HG03103 (cell line): Measurements from ENCODE around the gene ARGFX.
"Not testable (repeated sequence)": the region's sequence is repeated elsewhere in the genome, so short reads cannot be mapped to it uniquely, and the experiment has no call there.

ENCODE experiments used
- ATAC-seq: cut with Tn5 transposase; IDR thresholded peaks from one replicate; pipeline ENCODE4 v1.9.1; 2021; ENCODE audit warnings: low read depth; ENCODE audit not compliant: unreplicated experiment

ARGFX gene

DNA sequence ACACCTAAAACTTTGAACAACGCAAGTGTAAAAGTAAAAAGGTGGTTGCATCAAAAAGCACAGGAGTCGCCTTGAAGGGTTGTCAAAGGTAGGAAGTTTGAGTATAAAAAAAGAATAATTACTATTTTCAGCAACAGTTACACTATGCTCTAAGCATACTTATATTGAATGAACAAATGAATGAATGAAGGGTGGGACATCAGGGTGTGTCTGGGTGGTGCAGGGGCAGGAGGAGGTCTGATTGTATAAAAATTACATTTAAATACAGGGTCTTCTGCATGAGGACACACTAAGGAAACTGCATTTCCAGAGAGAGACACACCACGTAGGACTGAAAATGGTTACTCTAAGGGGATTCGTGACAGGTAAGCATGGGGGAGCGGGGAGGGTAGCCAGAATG, at the start of gene ARGFX:
Gene ARGFX, plus strand, starts transcription at position 301 of the 400 bp plus-strand sequence. CDS start 2,765 bp downstream, outside the sequence.
- no peak for ATAC-seq

DNA sequence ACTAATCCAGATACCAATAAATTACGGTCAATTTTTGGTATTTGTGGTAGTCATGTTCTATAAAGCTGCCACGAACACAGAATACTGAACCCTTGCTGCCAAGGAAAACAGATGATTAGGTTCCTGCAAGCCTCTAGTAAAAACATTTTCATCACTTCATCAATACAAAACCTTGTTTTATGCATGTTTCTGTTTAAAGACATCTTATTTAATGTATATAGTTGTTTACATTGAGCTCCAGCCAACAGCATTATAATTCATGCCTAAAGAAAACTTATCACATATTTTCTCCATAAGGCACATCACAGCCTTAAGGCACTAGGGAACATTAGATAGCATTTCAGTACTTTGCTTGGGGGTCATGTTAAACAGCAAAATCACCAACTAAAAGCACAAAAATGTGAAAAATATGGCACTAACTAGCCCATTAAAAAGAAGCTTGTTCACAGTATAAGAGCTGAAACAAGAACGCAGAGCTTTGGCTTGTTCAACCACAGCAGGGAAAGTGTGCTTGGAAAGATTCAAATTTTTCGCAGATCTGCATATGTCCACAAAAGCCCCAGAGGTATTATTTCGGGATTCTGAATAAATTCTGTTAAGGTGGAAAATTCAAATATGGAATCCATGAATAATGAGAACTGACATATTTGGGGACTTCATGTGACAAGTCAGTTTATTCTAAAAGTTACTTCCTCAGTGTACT, 49.6 kb upstream of the ARGFX start:
- no peak for ATAC-seq

DNA sequence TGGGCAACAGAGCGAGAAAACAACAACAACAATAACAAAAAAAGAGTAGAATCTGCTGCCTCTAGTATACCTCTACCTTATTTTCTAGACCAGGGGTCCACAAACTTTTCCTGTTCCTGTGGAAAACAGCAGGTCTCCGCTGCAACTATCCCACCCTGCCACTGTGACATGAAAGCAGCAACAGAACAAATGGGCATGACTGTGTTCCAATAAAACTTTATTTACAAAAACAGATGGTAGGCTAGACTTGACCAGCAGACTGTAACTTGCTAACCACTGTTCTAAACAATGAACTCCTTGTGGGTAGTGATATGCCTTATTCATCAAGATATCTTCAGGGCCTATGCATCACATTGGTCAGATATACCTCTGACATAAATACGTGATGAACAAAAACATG, 47.2 kb upstream of the ARGFX start:
- no peak for ATAC-seq

DNA sequence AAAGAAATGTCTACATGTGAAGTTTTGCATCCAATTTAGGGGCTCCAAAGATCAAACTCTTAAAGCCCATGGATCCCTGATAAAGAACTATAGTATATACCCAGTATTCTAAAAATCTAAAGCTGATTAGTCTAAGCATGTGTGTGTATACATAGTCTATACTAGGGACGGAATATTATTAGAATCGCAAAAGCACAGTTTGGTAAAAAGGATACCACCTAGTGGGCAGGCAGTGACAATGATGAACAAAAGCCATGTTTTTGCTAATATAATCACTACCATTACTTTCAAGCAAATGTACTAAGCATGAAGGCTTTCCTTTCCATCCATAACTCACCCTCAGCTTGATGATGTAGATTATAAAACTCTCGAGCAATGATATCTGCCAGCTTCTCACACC, 38.4 kb upstream of the ARGFX start:
- ATAC-seq, result no peak

DNA sequence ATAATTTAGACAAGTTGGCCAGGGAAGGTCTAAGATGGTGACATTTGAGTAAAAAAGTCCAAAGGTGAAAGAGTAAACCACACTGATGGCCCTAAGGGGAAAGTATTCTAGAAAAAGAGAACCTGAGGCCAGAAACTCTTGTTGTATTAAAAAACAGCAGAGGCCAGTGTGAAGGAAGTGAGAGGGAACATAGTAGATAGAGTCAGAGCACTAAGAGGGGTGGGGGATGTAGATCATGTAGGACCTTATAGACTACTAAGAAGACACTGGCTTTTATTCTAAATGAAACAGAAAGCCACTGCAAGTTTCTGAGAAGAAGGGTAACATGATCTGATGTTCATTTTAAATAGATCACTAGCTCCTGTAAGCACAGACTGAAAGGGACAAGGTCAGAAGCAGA, 36.5 kb upstream of the ARGFX start:
- no peak for ATAC-seq

DNA sequence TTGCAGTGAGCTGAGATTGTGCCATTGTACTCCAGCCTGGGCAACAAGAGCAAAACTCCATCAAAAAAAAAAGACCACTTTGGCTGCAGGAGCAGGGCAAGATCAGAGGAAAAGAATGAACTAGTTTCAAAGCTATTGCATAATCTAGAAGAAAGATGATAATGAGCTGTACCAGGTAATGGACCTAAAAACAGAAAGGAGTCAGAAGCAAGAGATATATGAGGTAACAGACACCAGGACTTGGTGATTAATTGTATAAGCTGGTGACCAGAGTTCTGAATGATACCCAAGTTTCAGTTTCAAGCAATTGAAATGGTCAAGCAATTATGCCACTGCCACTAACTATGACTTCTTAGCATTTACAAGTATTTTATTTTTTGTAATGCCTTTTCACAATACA, 24.8 kb upstream of the ARGFX start:
- no peak for ATAC-seq

DNA sequence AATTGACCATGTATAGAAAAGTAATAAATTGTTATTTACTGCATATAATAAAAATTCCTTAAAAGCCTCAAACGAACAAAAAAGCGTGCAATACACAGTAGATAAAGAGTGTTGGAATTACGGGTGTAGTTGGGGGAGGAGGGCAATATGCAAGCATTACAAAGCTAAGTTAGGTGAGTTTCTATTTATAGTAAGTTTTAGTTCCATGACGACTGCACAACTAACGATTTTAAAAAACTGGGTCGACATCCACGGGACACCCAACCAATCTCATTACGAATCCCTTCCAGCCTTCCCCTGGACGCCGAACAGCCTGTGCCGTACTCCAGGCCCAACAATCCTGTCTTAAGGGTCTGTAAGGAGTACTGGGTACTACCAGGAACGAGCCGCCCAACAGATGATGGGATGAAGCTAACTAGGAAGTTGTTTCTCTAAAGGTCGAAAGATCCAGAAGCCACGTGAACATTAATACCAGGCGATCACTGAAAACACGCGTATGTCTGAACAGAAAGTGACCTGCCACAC, 22.6 kb upstream of the ARGFX start:
- ATAC-seq, result no peak

DNA sequence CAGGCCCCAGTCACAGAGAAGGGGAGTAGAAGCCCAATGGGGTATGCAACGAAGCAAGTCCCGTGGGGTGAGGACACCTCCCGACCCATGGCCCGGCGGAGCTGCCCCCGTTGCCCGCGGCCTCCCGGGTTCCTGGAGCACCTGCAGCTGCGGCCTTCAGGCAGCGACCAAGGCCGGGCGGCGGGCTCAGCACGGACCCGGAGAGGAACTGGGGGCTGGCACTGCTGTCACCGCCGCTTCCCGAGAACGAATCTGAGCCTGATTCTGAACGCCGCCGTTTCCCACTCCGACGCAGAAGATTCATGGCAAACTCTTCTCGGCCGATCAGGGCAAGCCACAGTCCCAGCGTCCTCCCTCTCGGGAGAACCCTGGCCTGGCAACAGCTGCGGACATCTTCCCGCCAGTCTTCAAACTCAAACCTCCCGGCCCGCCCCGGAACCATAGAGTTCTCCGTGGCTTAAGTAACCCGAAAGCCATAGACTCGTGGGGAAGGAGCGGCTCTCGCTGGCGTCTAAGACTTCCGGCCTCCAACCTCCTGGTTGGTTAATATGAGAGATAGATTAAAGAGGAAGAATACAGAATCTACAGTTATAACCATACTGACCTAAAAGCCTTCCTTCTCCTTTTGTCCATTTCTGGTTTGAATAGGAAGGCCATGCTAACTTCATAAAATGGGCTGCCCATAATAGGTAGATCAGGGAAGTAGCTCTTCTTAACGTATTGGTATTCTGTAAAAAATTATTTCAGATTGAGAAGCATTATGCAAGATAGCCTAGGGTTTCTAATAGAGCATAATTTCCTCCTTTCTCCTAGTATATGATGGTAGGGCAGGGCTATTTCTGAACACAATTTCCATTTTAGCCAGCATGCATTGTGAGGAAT, 21.9 kb upstream of the ARGFX start, which contains the start of gene POLQ:
Gene POLQ, minus strand, starts transcription at position 415 of the 882 bp plus-strand sequence. Its CDS starts 111 bp downstream, at position 304.
- peak; percentile 83 for ATAC-seq

DNA sequence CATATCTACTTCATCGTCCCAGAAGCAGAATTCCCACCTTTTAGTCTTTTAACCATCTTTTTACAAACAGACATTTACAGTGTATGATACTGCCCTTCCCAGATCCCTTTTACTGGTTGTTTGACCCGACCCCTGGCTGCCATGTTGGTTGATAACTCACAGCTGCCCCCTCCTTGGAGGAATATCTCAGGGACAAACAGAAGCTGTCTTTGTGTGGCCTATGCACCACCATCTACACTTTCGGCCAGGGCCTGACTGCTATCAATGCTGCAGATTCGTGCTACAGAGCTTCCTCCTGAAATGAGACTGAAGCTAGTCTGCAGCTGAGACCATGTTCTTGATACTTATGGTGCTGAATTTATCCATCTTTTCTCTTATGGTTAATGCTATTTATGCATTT, 15.4 kb upstream of the ARGFX start:
- ATAC-seq, result no peak

DNA sequence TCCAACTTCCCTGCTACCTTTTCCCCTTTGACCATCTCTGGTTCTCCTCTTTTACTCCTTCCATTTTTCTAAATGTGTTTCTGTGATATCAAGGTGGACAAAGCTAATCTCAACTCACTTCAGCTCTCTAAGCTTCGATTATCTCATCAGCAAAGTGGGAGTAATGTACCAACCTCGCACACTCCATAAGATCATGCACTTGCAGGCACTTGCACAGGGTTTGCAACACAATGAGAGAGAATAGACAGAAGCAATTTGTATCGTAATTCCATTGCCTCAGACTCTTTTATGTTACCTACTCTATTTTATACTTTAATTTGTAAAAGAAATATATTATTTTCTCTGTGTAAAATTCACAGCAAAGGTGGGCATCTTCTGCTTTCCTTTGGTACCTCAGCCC, 15.0 kb upstream of the ARGFX start:
- no peak for ATAC-seq

DNA sequence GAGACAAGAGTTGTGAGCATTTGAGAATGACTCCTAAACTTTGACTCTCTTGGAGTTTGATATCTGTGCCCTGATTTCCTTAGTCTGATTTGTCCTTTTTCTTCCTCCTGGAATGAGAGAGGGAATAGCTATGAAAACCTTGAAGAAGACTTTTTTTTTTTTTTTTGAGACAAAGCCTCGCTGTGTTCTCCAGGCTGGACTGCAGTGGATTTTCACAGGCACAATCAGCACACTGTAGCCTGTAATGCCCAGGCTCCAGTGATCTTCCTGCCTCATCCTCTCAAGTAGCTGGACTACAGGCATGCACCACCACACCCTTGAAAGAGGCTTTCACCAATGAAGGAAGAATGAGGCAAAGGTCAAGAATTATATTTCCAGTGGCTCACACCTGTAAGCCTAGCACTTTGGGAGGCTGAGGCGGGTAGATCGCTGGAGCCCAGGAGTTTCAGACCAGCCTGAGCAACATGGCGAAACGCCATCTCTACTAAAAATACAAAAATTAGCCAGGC, 10.3 kb upstream of the ARGFX start:
- ATAC-seq, result no peak

DNA sequence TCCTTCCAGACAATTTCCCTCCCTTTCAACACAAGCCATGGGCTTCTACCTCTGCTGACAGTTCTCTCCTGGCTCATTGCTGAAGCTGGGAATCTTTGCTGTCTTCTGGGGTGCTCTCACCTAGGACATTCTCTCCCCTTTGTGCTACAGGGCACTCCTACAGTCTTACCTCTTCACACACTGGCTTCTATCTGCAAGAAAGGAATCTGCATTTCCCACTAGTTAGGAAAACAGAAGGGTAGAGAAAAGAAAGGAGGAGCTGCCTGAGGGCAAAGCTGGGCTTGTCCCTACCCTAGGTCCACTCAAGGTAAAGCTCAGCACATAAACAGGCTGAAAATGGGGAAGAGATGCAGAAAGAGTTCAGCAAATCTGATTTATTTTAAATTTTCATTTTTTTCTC, 5.6 kb upstream of the ARGFX start:
- no peak for ATAC-seq

DNA sequence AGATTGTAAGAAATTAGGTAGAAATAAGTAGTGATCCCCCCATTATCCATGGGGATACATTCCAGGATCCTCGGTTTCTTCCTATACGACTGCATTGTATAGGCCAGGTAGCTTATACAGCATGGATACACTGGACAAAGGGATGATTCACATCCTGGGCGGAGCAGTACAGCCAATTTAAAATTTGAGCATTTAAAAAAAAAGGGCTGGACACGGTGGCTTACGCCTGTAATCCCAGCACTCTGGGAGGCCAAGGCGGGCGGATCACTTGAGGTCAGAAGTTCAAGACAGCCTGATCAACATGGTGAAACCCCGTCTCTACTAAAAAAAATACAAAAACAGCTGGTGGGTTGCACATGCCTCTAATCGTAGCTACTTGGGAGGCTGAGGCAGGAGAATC, 976 bp upstream of the ARGFX start:
- no peak for ATAC-seq

DNA sequence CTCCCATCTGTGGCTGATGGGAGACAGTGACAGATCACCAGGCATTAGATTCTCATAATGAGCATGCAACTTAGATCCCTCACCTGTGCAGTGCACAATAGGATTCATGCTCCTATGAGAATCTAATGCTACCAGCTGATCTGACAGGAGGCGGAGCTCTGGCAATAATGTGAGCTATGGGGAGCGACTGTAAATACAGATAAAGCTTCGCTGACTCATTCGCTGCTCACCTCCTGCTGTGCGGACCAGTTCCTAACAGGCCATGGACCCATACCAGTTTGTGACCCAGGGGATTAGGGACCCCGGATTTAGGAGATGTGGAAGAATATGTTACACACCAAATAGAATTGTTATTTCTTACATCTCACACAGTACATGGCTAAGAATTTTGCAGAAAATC, 6.7 kb downstream of the ARGFX start:
- no peak for ATAC-seq

DNA sequence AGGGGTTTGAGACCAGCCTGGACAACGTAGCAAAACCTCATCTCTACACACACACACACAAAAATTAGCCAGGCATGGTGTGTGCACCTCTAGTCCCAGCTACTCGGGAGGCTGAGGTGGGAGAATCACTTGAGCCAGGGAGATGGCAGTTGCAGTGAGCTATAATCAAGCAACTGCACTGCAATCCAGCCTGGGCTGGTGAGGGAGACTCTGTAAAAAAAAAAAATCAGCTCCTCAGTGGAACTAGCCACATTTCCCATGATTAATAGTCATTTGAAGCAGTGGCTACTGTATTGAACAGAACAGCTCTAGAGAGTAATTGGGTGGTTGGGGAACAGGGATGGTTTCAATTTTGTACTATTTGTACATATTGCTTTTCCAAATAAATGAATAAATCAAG, 13.9 kb downstream of the ARGFX start:
- no peak for ATAC-seq

DNA sequence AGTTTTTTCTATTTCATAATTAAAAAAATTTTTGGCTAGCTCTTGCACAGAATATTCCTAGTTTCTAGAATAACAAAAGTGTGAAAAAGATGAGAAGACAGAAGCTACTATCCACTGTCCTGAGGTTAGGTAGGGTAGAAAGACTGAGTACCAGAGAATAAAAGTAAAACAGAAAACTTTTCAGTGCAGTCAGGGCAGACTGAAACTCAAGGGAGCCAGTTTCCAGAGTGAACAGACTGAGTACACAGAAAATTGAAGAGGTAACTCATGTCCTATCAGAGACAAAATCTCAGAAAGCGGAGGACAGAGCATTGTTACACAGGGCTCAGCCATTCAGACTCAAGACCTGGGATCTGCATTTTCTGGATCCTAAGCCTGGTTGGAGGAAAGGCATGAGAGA, 16.7 kb downstream of the ARGFX start:
- no peak for ATAC-seq

DNA sequence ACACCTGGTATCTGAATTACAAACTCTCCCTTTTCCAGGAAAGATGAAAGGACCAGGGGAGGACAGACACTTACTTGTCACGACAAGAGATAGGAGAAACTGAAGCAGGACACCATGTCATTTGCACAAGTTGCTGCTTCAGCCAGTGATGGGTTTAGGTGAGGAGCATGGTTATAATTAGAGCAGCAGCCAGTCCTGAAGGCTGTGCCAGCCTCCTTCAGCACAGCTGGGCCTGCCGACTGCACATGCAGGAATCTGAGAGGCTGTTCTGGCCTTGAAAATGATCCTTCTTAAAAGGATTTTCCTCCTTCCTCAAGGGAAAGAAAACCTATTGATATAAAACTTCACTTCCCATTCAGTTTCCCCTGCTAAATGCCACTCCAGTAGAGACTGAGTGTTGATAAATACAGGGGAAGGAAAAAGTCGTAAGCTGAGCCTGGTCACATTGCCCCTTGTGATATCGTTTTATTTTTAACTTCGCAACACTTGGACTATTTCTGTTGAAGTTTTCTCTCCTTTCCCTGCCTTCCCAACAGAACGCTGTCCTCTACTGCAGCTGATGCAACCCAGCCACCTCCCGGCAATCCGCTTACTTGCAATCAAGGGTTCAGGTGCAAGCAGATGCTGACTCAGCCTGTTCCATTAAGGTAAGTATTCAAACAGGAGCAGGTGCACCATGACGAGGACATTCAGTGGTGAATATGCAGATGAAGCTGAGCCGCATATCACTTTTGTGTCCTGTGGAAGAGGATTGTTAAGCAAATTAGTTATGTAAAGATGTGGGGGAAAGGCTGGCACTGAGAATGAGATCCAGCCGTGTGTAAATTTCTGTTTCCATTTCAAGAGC, 25.3 kb downstream of the ARGFX start, which contains the start of gene FBXO40:
Gene FBXO40, plus strand, starts transcription at position 524 of the 847 bp plus-strand sequence. CDS start 27,197 bp downstream, outside the sequence.
- ATAC-seq, result no peak

DNA sequence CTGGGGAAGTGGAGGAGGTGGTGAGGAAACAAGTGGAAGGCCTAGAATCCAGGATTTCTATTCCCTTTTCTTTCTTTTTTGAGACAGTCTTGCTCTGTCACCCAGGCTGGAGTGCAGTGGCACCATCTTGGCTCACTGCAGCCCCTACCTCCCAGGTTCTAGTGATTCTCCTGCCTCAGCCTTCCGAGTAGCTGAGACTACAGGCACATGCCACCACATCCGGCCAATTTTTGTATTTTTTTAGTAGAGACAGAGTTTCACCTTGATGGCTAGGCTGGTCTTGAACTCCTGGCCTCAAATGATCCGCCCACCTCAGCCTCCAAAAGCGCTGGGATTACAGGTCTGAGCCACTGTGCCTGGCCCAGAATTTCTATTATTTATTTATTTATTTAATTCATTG, 26.1 kb downstream of the ARGFX start:
- not testable (repeated sequence) for ATAC-seq

DNA sequence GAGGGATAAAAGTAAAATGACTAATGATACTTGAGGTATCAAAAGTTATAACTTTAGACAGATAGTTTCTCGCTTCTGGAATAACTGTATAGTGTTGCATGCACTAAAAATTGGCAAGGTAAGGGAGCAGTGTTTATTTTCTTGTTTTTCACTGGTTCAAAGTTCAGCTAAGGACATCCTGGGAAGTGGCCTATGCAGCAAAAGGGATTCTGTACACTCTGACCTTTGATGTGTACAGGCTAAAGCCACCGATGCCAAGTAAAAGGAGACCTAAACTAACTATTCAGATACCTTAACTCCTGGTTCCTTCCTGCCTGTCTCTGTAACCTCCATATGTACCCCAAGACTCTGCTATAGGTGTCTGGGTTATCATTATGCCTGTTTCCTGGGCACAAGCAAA, 27.1 kb downstream of the ARGFX start:
- ATAC-seq, result no peak

DNA sequence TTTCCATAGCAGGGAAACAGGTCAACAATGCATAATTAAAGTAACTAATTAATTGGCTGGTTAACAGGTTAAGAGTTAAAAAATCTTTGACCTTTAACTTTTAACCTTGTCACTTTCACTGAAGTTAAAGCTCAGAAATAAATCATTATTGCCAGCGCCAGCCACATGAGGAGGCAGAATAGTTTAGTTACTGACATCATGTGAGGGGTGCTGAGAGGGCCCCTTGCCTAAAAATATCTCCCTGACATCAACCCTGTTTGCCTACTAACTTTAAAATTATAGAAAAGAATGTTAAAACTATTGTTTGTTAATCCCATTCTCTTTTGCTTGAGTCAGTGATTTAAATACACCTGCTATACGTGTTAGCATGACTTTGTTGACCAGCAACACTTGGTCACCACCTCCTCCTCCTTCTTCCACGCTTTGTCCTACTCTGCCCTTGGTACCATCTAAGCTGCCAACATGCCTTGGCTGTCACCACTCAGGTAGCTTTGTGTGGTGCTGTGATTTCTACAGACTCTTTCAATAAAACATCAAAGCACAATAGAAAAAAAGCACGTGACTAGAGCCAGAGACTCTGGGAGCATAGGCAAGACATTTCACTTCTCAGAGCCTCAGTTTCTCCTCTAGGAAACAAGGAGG, 28.1 kb downstream of the ARGFX start:
- no peak for ATAC-seq
